SK-N-SH (cell line): Measurements from ENCODE around the gene PBX4. TPM values are rescaled to one million over a fixed set of nuclear protein-coding genes. Genes with fewer than 3 reads are reported as not detected.

ENCODE experiments used
- CTCF ChIA-PET: fragments of 300-600, 350-600 bp; formaldehyde crosslinking; extraction: SDS; loops from one replicate; lab custom pipeline; 2021; lab: Yijun Ruan, JAX
- POLR2A ChIA-PET: fragments of 350-600 bp; sonication (Branson Sonifier 250); formaldehyde crosslinking; extraction: SDS; loops from one replicate; lab custom pipeline; 2020; ENCODE audit warnings: antibody characterized with exemption, inconsistent platforms; lab: Yijun Ruan, JAX
- DNase-seq: peaks from one replicate; pipeline ENCODE4 v3.0.0; 2012
- H2AFZ ChIP-seq: fragments of 200-600 bp; sonication (generic); 2 replicates; pipeline ENCODE4 v1.8.1; 2016; ENCODE audit warnings: antibody characterized with exemption, mild to moderate bottlenecking, low read depth
- H3F3A ChIP-seq: fragments of 200-600 bp; sonication (generic); replicated peaks from 2 replicates; pipeline ENCODE3; 2016; ENCODE audit warnings: antibody characterized with exemption, mild to moderate bottlenecking; ENCODE audit not compliant: insufficient read depth
- H3K27ac ChIP-seq, 2 experiments: fragments of 200-500 bp in 1 of 2; fragments of 200-600 bp in 1 of 2; sonication (Bioruptor generic) in 1 of 2; sonication (generic), shearing (Covaris generic) in 1 of 2; 2 replicates each; pipeline versions ENCODE4 v1.5.1 to v1.6.1; 2014 to 2016; ENCODE audit warnings: low read depth in 2 of 2, inconsistent platforms in 1 of 2, low read length in 1 of 2, mild to moderate bottlenecking in 1 of 2, mixed read lengths in 1 of 2
- H3K27me3 ChIP-seq: fragments of 200-600 bp; sonication (generic), shearing (Covaris generic); 2 replicates; pipeline ENCODE4 v1.6.1; 2016; ENCODE audit warnings: mixed run types; ENCODE audit not compliant: insufficient read depth
- H3K36me3 ChIP-seq, 2 experiments: fragments of 200-500 bp in 1 of 2; fragments of 200-600 bp in 1 of 2; sonication (Bioruptor generic) in 1 of 2; sonication (generic) in 1 of 2; replicated peaks in 1 of 2; 2 replicates each; pipeline versions ENCODE3 to v1.5.1; 2014 to 2016; ENCODE audit warnings: low read length in 1 of 2, mild to moderate bottlenecking in 1 of 2; ENCODE audit not compliant: insufficient read depth in 2 of 2, control insufficient read depth in 1 of 2
- H3K4me1 ChIP-seq, 2 experiments: fragments of 200-500 bp in 1 of 2; fragments of 200-600 bp in 1 of 2; sonication (Bioruptor generic) in 1 of 2; sonication (generic), shearing (Covaris generic) in 1 of 2; 2 replicates each; pipeline versions ENCODE4 v1.5.1 to v1.6.1; 2014 to 2016; ENCODE audit warnings: low read depth in 1 of 2, low read length in 1 of 2, mixed run types in 1 of 2; ENCODE audit not compliant: insufficient read depth in 2 of 2, control insufficient read depth in 1 of 2
- H3K4me2 ChIP-seq: fragments of 200-600 bp; sonication (generic), shearing (Covaris generic); 2 replicates; pipeline ENCODE4 v1.6.1; 2017; ENCODE audit warnings: mixed run types
- H3K4me3 ChIP-seq, 2 experiments: fragments of 200-500 bp in 1 of 2; fragments of 200-600 bp in 1 of 2; sonication (Bioruptor generic) in 1 of 2; sonication (generic), shearing (Covaris generic) in 1 of 2; 2 replicates each; pipeline versions ENCODE4 v1.5.1 to v1.8.1; 2014 to 2016; ENCODE audit warnings: low read depth in 2 of 2, inconsistent platforms in 1 of 2, low read length in 1 of 2, mild to moderate bottlenecking in 1 of 2, mixed read lengths in 1 of 2, moderate library complexity in 1 of 2
- H3K79me2 ChIP-seq: fragments of 200-600 bp; sonication (generic); 2 replicates; pipeline ENCODE4 v1.8.1; 2017; ENCODE audit warnings: mild to moderate bottlenecking; ENCODE audit not compliant: insufficient read depth
- H3K9ac ChIP-seq: fragments of 200-600 bp; sonication (generic); 2 replicates; pipeline ENCODE4 v1.6.1; 2017; ENCODE audit warnings: mixed run types
- H3K9me2 ChIP-seq: fragments of 200-600 bp; sonication (generic); 2 replicates; pipeline ENCODE4 v1.6.1; 2017; ENCODE audit warnings: mixed run types
- H3K9me3 ChIP-seq: fragments of 200-600 bp; sonication (generic); 2 replicates; pipeline ENCODE4 v1.6.1; 2017; ENCODE audit warnings: mixed run types, mild to moderate bottlenecking, moderate library complexity
- H4K20me1 ChIP-seq: fragments of 200-600 bp; sonication (generic); 2 replicates; pipeline ENCODE4 v1.6.1; 2017; ENCODE audit warnings: mild to moderate bottlenecking, mixed run types; ENCODE audit not compliant: insufficient read depth
- CTCF ChIP-seq: fragments of 200-600 bp; sonication (generic); IDR thresholded peaks from 2 replicates; pipeline ENCODE4 v1.6.1; 2017; ENCODE audit warnings: antibody characterized with exemption, mild to moderate bottlenecking, moderate library complexity
- FOSL2 ChIP-seq: IDR thresholded peaks from 2 replicates; pipeline ENCODE4 v1.4.0; 2012; ENCODE audit warnings: low read depth, mild to moderate bottlenecking, moderate library complexity, borderline replicate concordance
- FOXJ3 ChIP-seq: sonication (generic); formaldehyde crosslinking; IDR thresholded peaks from 2 replicates; pipeline ENCODE4 v1.5.1; 2020; ENCODE audit warnings: mild to moderate bottlenecking, missing genetic modification reagents
- IRF3 ChIP-seq: fragments of 150-350 bp; IDR thresholded peaks from 2 replicates; pipeline ENCODE4 v1.6.1; 2016; ENCODE audit warnings: mild to moderate bottlenecking, low read depth, low read length
- JUND ChIP-seq: IDR thresholded peaks from 2 replicates; pipeline ENCODE4 v1.4.0; 2012
- MAX ChIP-seq: IDR thresholded peaks from 2 replicates; pipeline ENCODE4 v1.4.0; 2012; ENCODE audit warnings: low read depth
- MXI1 ChIP-seq: IDR thresholded peaks from 2 replicates; pipeline ENCODE4 v1.6.1; 2012; ENCODE audit warnings: mild to moderate bottlenecking, low read depth, low read length, improper control_type of control experiment
- POLR2AphosphoS5 ChIP-seq: IDR thresholded peaks from 2 replicates; pipeline ENCODE4 v1.6.1; 2012; ENCODE audit warnings: low read depth, low read length
- RAD21 ChIP-seq: IDR thresholded peaks from 2 replicates; pipeline ENCODE4 v1.6.1; 2012; ENCODE audit warnings: mild to moderate bottlenecking, low read length
- REST ChIP-seq: IDR thresholded peaks from 2 replicates; pipeline ENCODE4 v1.6.1; 2012; ENCODE audit warnings: mild to moderate bottlenecking, low read depth, low read length, moderate library complexity
- SIN3A ChIP-seq: IDR thresholded peaks from 2 replicates; pipeline ENCODE4 v1.6.1; 2012; ENCODE audit warnings: low read depth, mild to moderate bottlenecking, low read length, moderate library complexity, borderline replicate concordance
- TAF1 ChIP-seq: IDR thresholded peaks from 2 replicates; pipeline ENCODE4 v1.6.1; 2012; ENCODE audit warnings: low read depth, mild to moderate bottlenecking, low read length, moderate library complexity, borderline replicate concordance
- TCF12 ChIP-seq: IDR thresholded peaks from 2 replicates; pipeline ENCODE4 v1.4.0; 2012
- USF2 ChIP-seq: fragments of 150-350 bp; IDR thresholded peaks from 2 replicates; pipeline ENCODE4 v1.6.1; 2017; ENCODE audit warnings: antibody characterized with exemption, low read length, low read depth, borderline replicate concordance
- YY1 ChIP-seq: IDR thresholded peaks from 2 replicates; pipeline ENCODE4 v1.4.0; 2012; ENCODE audit warnings: low read depth, mild to moderate bottlenecking
- WGBS: methylation state at CpG from one replicate; pipeline ENCODE4 v1.1.6; 2017; ENCODE audit warnings: low lambda C conversion rate; 5-methylcytosine and 5-hydroxymethylcytosine counted together
- polyA plus RNA-seq, 3 experiments: library from polyadenylated mRNA; depleted of rRNA; stranded (reverse); fragments of >200 nt; gene quantifications; 2 replicates each; pipeline ENCODE4 v1.2.3, GENCODE V29; 2012

Gene PBX4
- polyA plus RNA-seq, 1 of the 3 experiments (the other 2 are of a cell fraction), result 6.4 TPM

- Histone ChIP-seq H3K9me3 (no peaks in the 10 kb centered on the region), H3K27me3 (no peaks in the 10 kb centered on the region), H3K27ac (no peak overlapping the region), H2AFZ (no peak overlapping the region), H3F3A (no peaks in the 10 kb centered on the region)
- 64% methylated on average over 14 of the region's 23 CpGs for whole genome bisulfite sequencing
- POLR2A ChIA-PET, result no interaction called here
- TF ChIP-seq IRF3, result no peak
- TF ChIP-seq FOXJ3 (CRISPR knock-in tag), result no peak
- no peak for TF ChIP-seq TCF12
- TF ChIP-seq RAD21, result no peak
- no peak for TF ChIP-seq POLR2AphosphoS5
- no peak for TF ChIP-seq TAF1
- TF ChIP-seq FOSL2, result no peak
- TF ChIP-seq, all 33 proteins: peak for 0
- CTCF ChIA-PET, result interaction anchor here (2.3 to 15.7 kb wide), 4 partner anchors 11 to 94 kb away, joined by 5 to 258 read pairs (median 42); partner anchors contain the start of genes CILP2, GMIP and YJEFN3
- Histone ChIP-seq H3K4me3 (no peak overlapping the region), H3K9me2 (no peaks in the 10 kb centered on the region), H3K4me1 (peaks cover 0 to 13% of the 10 kb centered on the region in 2 experiments; a peak in 1 of 4 replicates), H3K4me2 (no peak overlapping the region), H4K20me1 (no peaks in the 10 kb centered on the region), H3K9ac (no peak overlapping the region), H3K79me2 (no peaks in the 10 kb centered on the region), H3K36me3 (no peaks in the 10 kb centered on the region)
- DNase-seq, result no peak
Observed at GRCh38 chr19:19549804-19550464, 68.6 kb downstream of the PBX4 start.

- no peaks in the 10 kb centered on the region for H3K9me2 ChIP-seq
- H3K27ac ChIP-seq, result no peak overlapping the region
- no peak overlapping the region for H2AFZ ChIP-seq
- peaks cover 0 to 13% of the 10 kb centered on the region in 2 experiments; a peak in 1 of 4 replicates for H3K4me1 ChIP-seq
- no peaks in the 10 kb centered on the region for H4K20me1 ChIP-seq
- H3K4me2 ChIP-seq, result no peak overlapping the region
- H3F3A ChIP-seq, result no peaks in the 10 kb centered on the region
- no peak for DNase-seq
- WGBS, result 54% methylated on average over 10 of the region's 13 CpGs
- ChIA-PET POLR2A (no interaction called here), CTCF (interaction anchor here (5.5 to 15.7 kb wide), 2 partner anchors 15 to 95 kb away, joined by 28 to 258 read pairs; partner anchors contain the start of genes CILP2, GMIP and YJEFN3)
- no peaks in the 10 kb centered on the region for H3K9me3 ChIP-seq
- no peak overlapping the region for H3K4me3 ChIP-seq
- no peak overlapping the region for H3K9ac ChIP-seq
- no peaks in the 10 kb centered on the region for H3K27me3 ChIP-seq
- H3K36me3 ChIP-seq, result no peaks in the 10 kb centered on the region
- H3K79me2 ChIP-seq, result no peaks in the 10 kb centered on the region
- TF ChIP-seq MAX (no peak), JUND (no peak), CTCF (no peak), IRF3 (no peak), MXI1 (no peak), FOSL2 (no peak), POLR2AphosphoS5 (no peak), REST (no peak), YY1 (no peak), SIN3A (no peak), USF2 (no peak)
Observed at GRCh38 chr19:19548915-19549759, 69.3 kb downstream of the PBX4 start.
